Stimulated activated CD8-positive, alpha-beta memory T cell treated with anti-CD3 and anti-CD28 coated beads, Interleukin-4, amount 100 ng/mL, for 1 hour (primary cell): ENCODE measurements around the gene PTPRR.

Source experiments
- DNase-seq, 2 donors: peaks; one replicate each; pipeline ENCODE4 v3.0.0-alpha.2; 2020; ENCODE audit warnings: low read depth in 2 of 2, low spot score in 1 of 2

Gene PTPRR

DNA sequence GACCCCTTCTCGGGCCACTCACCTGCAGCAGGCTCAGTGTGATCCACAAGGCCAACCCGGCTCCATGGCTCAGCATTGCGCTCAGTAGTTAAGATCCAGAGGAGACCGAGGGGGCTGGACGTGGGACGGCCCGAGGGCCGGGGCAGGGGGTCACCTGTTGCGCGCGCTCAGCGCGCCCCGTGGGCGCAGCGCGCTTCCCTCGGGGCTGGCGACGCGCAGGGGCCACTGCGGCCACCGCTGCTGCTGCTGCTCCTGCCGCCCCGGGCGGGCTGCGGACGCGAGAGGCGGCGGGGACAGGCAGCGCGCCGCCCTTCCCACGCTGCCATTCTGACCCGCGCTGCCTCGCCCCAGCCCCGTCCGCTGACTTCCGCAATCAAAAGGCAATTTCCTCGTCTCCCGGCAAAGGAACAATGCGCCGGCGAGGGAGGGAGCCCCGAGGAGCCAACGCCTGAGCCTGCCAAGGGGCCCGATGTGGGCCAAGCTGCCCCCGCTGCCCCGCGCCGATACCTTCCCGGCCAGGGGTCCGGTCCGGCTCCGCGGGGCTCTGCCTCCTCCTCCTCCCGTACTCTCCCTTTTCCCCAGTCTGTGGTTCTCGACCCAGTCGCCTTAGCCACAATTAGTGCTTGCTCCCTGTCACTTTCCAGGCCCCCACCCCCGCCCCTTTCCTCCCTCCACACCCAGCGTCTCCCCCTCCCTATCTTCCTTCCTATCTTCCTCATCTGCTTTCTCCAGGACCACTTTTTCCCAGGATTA is 310.6 kb downstream of the PTPRR start:
- no peak for DNase-seq

DNA sequence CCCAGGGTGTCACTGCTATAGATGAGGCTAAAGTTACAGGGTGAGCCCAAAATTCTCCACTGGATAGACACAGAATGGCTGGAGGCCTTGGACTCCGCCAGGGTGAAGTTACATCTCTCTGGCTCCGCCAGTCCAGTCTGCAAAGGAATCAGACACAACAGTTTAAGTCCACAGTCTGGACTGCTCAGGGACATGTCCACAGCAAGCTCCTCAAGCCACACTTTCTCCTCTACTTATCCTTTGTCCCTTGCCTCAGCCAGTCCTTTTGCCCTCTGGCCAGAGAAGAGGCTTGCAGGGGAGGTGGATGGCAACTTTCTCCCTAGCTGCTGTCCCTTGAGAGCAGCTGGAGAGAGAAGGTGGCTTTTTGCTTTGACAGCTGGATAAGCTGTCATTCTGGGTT is 311.3 kb downstream of the PTPRR start:
- no peak for DNase-seq

DNA sequence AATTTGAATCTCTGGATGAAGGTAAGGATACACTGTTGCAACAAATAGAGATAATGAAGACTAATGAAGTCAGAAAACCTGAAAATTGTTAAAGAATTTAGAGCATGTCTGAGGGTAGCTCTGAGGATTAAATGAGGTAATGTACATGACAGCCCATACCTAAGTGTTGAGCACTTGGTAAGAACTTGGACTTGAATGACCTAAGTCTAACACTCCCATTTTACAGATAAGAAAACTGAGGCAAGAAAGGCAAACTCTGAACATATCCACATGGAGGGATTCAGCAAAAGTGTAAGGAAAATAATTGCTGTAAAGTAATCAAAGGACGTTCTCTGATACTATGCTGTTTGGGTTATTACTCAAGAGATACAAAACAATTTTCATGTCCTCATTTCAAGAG is 312.4 kb downstream of the PTPRR start:
- DNase-seq, result no peak

DNA sequence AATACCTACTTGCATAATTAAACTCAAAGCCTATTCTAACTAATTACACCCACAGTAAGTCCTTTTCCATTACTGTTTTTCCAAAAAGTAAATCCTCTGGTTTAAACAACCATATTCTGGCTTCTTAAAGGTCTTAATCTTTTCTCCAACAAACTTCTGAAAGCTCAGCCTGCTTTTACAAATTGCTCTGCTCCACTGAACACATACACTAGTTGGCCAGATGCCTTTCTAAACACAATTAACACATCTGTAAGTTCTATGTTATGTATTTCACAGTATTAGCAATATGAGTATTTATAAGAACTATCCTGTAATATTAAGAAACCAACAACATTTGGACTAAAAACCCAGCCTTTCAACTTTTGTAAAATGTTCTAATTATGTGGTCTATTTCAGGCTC is 313.4 kb downstream of the PTPRR start:
- no peak for DNase-seq

DNA sequence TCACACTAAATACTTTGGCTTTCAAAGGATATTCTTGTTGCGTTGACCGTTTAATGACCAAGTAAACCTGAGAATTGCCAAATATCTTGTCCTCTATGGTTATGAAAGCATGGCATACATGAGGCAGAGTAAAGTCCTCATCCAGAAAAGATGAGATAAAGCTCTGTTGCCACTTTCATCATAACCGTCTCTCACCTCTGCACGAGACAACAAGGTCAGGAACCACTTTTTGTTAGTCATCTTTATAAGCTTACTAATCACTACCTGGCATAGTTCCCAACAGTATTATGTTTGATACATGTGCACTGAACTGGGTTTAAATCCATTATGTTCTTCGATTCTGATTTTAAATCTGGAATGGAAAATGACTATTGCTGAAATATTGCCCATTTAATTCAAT is 314.6 kb downstream of the PTPRR start:
- no peak for DNase-seq

DNA sequence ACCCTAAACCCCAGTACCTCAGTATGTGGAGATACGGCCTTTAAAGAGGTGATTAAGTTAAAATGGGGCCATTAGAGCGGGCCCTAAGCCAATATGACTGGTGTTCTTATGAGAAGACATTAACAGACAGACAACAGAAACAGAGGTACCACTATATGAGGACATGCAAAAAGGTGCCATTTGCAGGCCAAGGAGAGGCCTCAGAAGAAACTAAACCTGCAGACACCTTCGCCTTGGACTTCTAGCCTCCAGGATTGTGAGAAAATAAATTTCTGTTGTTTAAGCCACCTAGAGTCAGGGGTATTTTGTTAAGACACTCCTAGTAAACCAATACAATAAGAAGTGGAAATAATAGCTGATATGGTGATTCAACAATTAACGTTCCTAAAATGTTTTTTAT is 315.9 kb downstream of the PTPRR start:
- no peak for DNase-seq

DNA sequence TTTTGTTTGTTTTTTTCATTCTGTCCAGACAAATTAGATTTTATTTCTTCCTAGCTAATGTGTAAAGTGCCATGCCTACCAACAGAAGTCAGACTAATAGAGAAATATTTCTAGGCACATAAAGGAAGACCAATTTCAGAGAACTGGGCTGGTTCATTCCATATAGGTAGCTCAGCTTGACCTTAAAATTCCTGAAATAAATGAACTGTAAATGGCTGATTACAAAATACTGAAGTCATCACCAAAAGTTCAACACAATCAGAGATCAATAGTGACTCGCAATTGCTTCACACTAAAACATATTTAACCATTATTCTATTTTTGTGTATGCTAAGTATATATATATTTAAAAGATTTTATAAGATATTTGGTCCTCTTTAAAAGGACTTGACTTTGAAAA is 317.5 kb downstream of the PTPRR start:
- DNase-seq, result no peak

DNA sequence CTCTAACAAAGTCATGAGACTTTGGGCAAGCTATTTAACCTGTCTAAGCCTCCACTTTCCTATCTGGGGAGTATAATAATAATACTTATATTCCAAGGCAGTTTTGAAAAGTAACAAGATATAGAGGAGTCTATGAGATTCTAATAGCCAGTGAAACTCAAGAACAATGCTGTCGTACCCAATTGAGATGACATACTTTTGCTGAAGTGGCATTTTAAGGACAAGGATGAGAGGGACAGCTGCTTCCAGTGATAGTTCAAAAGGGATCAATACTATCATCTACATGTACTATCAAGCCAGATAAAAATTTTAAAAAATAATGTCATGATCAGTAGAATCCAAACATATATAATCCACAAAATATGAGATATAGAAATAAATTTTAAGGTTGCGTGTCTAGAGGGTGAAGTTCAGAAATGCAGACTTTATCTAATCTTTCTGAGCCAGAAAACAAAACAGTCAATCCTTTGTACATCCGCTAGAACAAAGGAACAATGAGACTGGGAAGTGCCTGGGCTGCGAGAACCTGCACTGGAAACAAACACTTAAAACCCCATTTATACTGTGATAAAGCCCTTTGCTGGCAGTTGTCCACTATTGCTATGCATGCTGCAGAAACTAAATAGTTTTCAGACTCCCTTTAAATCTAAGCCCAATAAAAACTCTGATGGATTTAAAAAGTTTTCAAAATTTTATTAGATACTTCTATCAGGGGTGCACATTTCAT is 321.9 kb downstream of the PTPRR start:
- DNase-seq, result no peak

DNA sequence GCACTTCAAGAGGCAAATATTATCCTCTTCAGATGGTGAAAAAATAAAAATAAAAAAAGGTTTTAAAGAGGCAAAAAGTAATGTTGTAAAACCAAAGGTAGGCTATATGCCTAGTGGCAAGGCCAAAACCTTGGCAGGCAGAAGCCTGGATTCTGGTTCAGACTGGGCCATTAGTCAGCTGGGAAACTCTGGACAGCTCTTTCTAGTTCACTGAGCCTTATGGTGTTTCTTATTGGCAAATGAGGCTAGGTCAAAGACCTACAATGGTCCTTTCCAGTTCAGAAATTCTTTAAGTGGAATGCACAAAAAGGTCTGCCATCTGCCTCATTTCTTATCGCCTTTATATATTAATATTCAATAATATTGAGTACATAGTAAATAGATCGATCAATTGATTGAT is 327.9 kb downstream of the PTPRR start:
- DNase-seq, result no peak

DNA sequence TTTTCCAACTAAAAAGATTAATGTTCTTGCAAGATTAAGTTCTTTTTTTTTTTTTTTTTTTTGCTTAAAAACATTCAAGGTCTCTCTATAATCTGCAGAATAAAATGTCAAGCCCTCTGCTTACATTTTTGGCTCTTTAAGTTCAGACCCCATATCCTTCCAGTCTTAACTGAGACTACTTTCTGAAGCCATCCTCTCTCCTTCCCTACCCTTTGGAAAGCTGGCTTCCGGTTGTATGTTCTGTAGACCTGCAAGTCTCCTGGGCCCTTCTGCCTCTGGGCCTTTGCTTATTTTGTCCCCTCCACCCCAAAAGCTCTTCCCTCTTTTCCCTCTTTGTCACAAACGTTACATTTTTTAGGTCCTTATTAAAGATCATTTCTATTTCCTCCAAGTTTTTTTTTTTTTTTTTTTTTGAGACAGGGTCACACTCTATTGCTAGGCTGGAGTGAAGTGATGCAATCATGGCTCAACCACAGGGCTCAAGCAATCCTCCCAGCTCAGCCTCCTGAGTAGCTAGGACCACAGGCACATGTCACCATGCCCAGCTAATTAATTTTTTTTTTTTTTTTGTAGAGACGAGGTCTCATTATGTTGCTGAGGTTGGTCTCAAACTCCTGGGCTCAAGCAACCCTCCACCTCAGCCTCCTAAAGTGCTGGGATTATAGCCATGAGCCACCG is 329.9 kb downstream of the PTPRR start:
- no peak for DNase-seq

DNA sequence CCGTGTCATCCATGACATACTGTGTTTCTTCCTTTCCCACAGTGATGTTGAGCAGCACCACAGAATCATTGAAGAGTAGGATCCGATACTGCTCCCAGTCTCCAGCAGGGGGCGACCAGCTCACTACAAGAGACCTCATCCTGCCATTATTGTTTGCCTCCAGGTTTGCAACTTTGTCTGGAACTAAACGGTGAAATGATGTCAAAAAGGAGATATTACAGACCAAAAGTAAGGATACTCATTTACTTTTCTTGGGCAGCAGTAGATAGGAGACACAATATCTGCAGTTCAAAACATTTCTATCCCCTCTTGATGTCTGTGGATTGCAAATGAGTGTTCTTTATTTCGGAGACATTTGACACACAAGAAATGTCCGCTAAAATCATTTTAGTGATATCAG is 330.5 kb downstream of the PTPRR start:
- peak; percentile 13 to 15 for DNase-seq
